ENCODE measurements around the gene ATRNL1.

Gene ATRNL1

GRCh38 chr10:115777646-115778045 lies 684.5 kb downstream of the ATRNL1 start:
- DNase-seq (ENCODE audit: low spot score): no peak
- Histone ChIP-seq H3K23ac (ENCODE audit: low read depth, low read length, poor library complexity) (no peak overlapping the region), H3K36me3 (replicated peaks in 1 of 2; ENCODE audit: control insufficient read depth in 2 of 2, insufficient read depth in 2 of 2, low read length in 2 of 2) (no peaks in the 10 kb centered on the region), H3K18ac (ENCODE audit: low read length) (no peak overlapping the region), H3K27ac (replicated peaks; ENCODE audit: low read length) (no peak overlapping the region), H4K91ac (ENCODE audit: low read depth, low read length, poor library complexity) (no peak overlapping the region), H2BK120ac (ENCODE audit: low read depth, low read length) (no peak overlapping the region), H3K27me3 (ENCODE audit: control insufficient read depth in 3 of 3, insufficient read depth in 3 of 3, low read depth in 1 of 3, low read length in 3 of 3) (no peaks in the 10 kb centered on the region), H3K14ac (ENCODE audit: low read length) (no peak overlapping the region), H2BK5ac (ENCODE audit: low read length) (no peak overlapping the region), H3K79me1 (ENCODE audit: low read depth, low read length) (peaks cover 2% of the 10 kb centered on the region), H3K4me1 (ENCODE audit: control insufficient read depth in 2 of 2, insufficient read depth in 1 of 2, low read depth in 1 of 2, low read length in 2 of 2) (no peaks in the 10 kb centered on the region), H4K8ac (ENCODE audit: low read depth, low read length) (no peak overlapping the region), H2AK5ac (ENCODE audit: low read depth, low read length) (no peak overlapping the region), H3K4ac (ENCODE audit: low read length) (no peak overlapping the region), H3K4me2 (ENCODE audit: insufficient read depth, low read length, poor library complexity, severe bottlenecking) (no peak overlapping the region), H3K9me3 (replicated peaks in 1 of 2; ENCODE audit: control insufficient read depth in 2 of 2, insufficient read depth in 1 of 2, low read depth in 1 of 2, low read length in 2 of 2) (no peaks in the 10 kb centered on the region), H3K9ac (ENCODE audit: low read depth, low read length, poor library complexity) (no peak overlapping the region), H2BK15ac (ENCODE audit: low read length) (no peak overlapping the region), H2AFZ (ENCODE audit: low read length) (no peak overlapping the region), H2BK12ac (ENCODE audit: low read length) (no peak overlapping the region), H3K4me3 (ENCODE audit: low read length in 2 of 2) (no peak overlapping the region)
- WGBS, 2 donors (ENCODE audit: extremely low coverage in 2 of 2, insufficient read length in 2 of 2, insufficient replicate concordance in 1 of 2): no CpG with 5 or more reads among the region's 2 CpGs

GRCh38 chr10:115790220-115790619 lies 697.1 kb downstream of the ATRNL1 start:
- no CpG with 5 or more reads among the region's 3 CpGs for WGBS, 2 donors (ENCODE audit: extremely low coverage in 2 of 2, insufficient read length in 2 of 2, insufficient replicate concordance in 1 of 2)
- no peak overlapping the region for H3K23ac ChIP-seq (ENCODE audit: low read depth, low read length, poor library complexity)
- H3K9ac ChIP-seq (ENCODE audit: low read depth, low read length, poor library complexity): no peak overlapping the region

GRCh38 chr10:115795964-115796363 lies 702.8 kb downstream of the ATRNL1 start:
- Histone ChIP-seq H3K14ac (ENCODE audit: low read length) (no peak overlapping the region), H3K27ac (replicated peaks; ENCODE audit: low read length) (no peak overlapping the region), H2AK5ac (ENCODE audit: low read depth, low read length) (no peak overlapping the region), H3K36me3 (replicated peaks in 1 of 2; ENCODE audit: control insufficient read depth in 2 of 2, insufficient read depth in 2 of 2, low read length in 2 of 2) (no peaks in the 10 kb centered on the region), H3K9ac (ENCODE audit: low read depth, low read length, poor library complexity) (no peak overlapping the region), H2AFZ (ENCODE audit: low read length) (no peak overlapping the region), H2BK120ac (ENCODE audit: low read depth, low read length) (no peak overlapping the region), H2BK15ac (ENCODE audit: low read length) (no peak overlapping the region), H3K4ac (ENCODE audit: low read length) (no peak overlapping the region), H3K79me1 (ENCODE audit: low read depth, low read length) (no peaks in the 10 kb centered on the region), H2BK5ac (ENCODE audit: low read length) (no peak overlapping the region), H3K9me3 (replicated peaks in 1 of 2; ENCODE audit: control insufficient read depth in 2 of 2, insufficient read depth in 1 of 2, low read depth in 1 of 2, low read length in 2 of 2) (peaks cover 5 to 9% of the 10 kb centered on the region in 2 donors), H3K4me1 (ENCODE audit: control insufficient read depth in 2 of 2, insufficient read depth in 1 of 2, low read depth in 1 of 2, low read length in 2 of 2) (peaks cover 0 to 4% of the 10 kb centered on the region in 2 donors), H3K4me2 (ENCODE audit: insufficient read depth, low read length, poor library complexity, severe bottlenecking) (no peak overlapping the region), H2BK12ac (ENCODE audit: low read length) (no peak overlapping the region), H4K91ac (ENCODE audit: low read depth, low read length, poor library complexity) (no peak overlapping the region), H4K8ac (ENCODE audit: low read depth, low read length) (no peak overlapping the region), H3K27me3 (ENCODE audit: control insufficient read depth in 3 of 3, insufficient read depth in 3 of 3, low read depth in 1 of 3, low read length in 3 of 3) (no peaks in the 10 kb centered on the region), H3K18ac (ENCODE audit: low read length) (no peak overlapping the region), H3K23ac (ENCODE audit: low read depth, low read length, poor library complexity) (no peak overlapping the region), H3K4me3 (ENCODE audit: low read length in 2 of 2) (no peak overlapping the region)
- DNase-seq (ENCODE audit: low spot score): no peak
- WGBS, 2 donors (ENCODE audit: extremely low coverage in 2 of 2, insufficient read length in 2 of 2, insufficient replicate concordance in 1 of 2): no CpG with 5 or more reads among the region's 4 CpGs

More at GRCh38 chr10:115790220-115790619, 697.1 kb downstream of the ATRNL1 start:
- H3K4me1 ChIP-seq (ENCODE audit: control insufficient read depth in 2 of 2, insufficient read depth in 1 of 2, low read depth in 1 of 2, low read length in 2 of 2): peaks cover 5 to 16% of the 10 kb centered on the region in 2 donors
- no peak overlapping the region for H3K14ac ChIP-seq (ENCODE audit: low read length)
- H3K4me2 ChIP-seq (ENCODE audit: insufficient read depth, low read length, poor library complexity, severe bottlenecking): no peak overlapping the region
- H3K4me3 ChIP-seq (ENCODE audit: low read length in 2 of 2): no peak overlapping the region
- no peak overlapping the region for H4K91ac ChIP-seq (ENCODE audit: low read depth, low read length, poor library complexity)
- no peak for DNase-seq (ENCODE audit: low spot score)
- H3K79me1 ChIP-seq (ENCODE audit: low read depth, low read length): no peaks in the 10 kb centered on the region
- no peak overlapping the region for H2AK5ac ChIP-seq (ENCODE audit: low read depth, low read length)
- no peaks in the 10 kb centered on the region for H3K27me3 ChIP-seq (ENCODE audit: control insufficient read depth in 3 of 3, insufficient read depth in 3 of 3, low read depth in 1 of 3, low read length in 3 of 3)
- H2BK120ac ChIP-seq (ENCODE audit: low read depth, low read length): no peak overlapping the region
- H2AFZ ChIP-seq (ENCODE audit: low read length): peak overlapping the region; percentile 28
- no peak overlapping the region for H3K4ac ChIP-seq (ENCODE audit: low read length)
- no peaks in the 10 kb centered on the region for H3K9me3 ChIP-seq (replicated peaks in 1 of 2; ENCODE audit: control insufficient read depth in 2 of 2, insufficient read depth in 1 of 2, low read depth in 1 of 2, low read length in 2 of 2)
- no peak overlapping the region for H3K27ac ChIP-seq (replicated peaks; ENCODE audit: low read length)
- H2BK12ac ChIP-seq (ENCODE audit: low read length): no peak overlapping the region
- no peak overlapping the region for H2BK15ac ChIP-seq (ENCODE audit: low read length)
- H4K8ac ChIP-seq (ENCODE audit: low read depth, low read length): no peak overlapping the region
- H2BK5ac ChIP-seq (ENCODE audit: low read length): no peak overlapping the region
- no peaks in the 10 kb centered on the region for H3K36me3 ChIP-seq (replicated peaks in 1 of 2; ENCODE audit: control insufficient read depth in 2 of 2, insufficient read depth in 2 of 2, low read length in 2 of 2)
- no peak overlapping the region for H3K18ac ChIP-seq (ENCODE audit: low read length)

GRCh38 chr10:115801457-115801856 lies 708.3 kb downstream of the ATRNL1 start:
- H3K27me3 ChIP-seq (ENCODE audit: control insufficient read depth in 3 of 3, insufficient read depth in 3 of 3, low read depth in 1 of 3, low read length in 3 of 3): no peaks in the 10 kb centered on the region
- no peak overlapping the region for H3K27ac ChIP-seq (replicated peaks; ENCODE audit: low read length)
- H3K23ac ChIP-seq (ENCODE audit: low read depth, low read length, poor library complexity): no peak overlapping the region
- H3K4me1 ChIP-seq (ENCODE audit: control insufficient read depth in 2 of 2, insufficient read depth in 1 of 2, low read depth in 1 of 2, low read length in 2 of 2): peaks cover 0 to 9% of the 10 kb centered on the region in 2 donors
- H3K9me3 ChIP-seq (replicated peaks in 1 of 2; ENCODE audit: control insufficient read depth in 2 of 2, insufficient read depth in 1 of 2, low read depth in 1 of 2, low read length in 2 of 2): peaks cover 0 to 1% of the 10 kb centered on the region in 2 donors
- no peaks in the 10 kb centered on the region for H3K36me3 ChIP-seq (replicated peaks in 1 of 2; ENCODE audit: control insufficient read depth in 2 of 2, insufficient read depth in 2 of 2, low read length in 2 of 2)
- no peak overlapping the region for H3K18ac ChIP-seq (ENCODE audit: low read length)
- H2AFZ ChIP-seq (ENCODE audit: low read length): no peak overlapping the region
- no peak overlapping the region for H3K9ac ChIP-seq (ENCODE audit: low read depth, low read length, poor library complexity)
- H3K14ac ChIP-seq (ENCODE audit: low read length): no peak overlapping the region
- DNase-seq (ENCODE audit: low spot score): no peak
- H3K4ac ChIP-seq (ENCODE audit: low read length): no peak overlapping the region
- no peak overlapping the region for H4K8ac ChIP-seq (ENCODE audit: low read depth, low read length)
- H2BK12ac ChIP-seq (ENCODE audit: low read length): no peak overlapping the region
- no peak overlapping the region for H2BK15ac ChIP-seq (ENCODE audit: low read length)
- H2AK5ac ChIP-seq (ENCODE audit: low read depth, low read length): no peak overlapping the region
- H3K79me1 ChIP-seq (ENCODE audit: low read depth, low read length): no peaks in the 10 kb centered on the region
- H3K4me3 ChIP-seq (ENCODE audit: low read length in 2 of 2): no peak overlapping the region
- no peak overlapping the region for H3K4me2 ChIP-seq (ENCODE audit: insufficient read depth, low read length, poor library complexity, severe bottlenecking)
- no peak overlapping the region for H2BK120ac ChIP-seq (ENCODE audit: low read depth, low read length)
- H2BK5ac ChIP-seq (ENCODE audit: low read length): no peak overlapping the region
- no peak overlapping the region for H4K91ac ChIP-seq (ENCODE audit: low read depth, low read length, poor library complexity)

Measured in neuronal stem cell (in vitro differentiated cells).